Measurements from ENCODE around the gene RHOJ.
"Not testable (repeated sequence)": the region's sequence is repeated elsewhere in the genome, so short reads cannot be mapped to it uniquely, and the experiment has no call there.

Gene RHOJ

DNA sequence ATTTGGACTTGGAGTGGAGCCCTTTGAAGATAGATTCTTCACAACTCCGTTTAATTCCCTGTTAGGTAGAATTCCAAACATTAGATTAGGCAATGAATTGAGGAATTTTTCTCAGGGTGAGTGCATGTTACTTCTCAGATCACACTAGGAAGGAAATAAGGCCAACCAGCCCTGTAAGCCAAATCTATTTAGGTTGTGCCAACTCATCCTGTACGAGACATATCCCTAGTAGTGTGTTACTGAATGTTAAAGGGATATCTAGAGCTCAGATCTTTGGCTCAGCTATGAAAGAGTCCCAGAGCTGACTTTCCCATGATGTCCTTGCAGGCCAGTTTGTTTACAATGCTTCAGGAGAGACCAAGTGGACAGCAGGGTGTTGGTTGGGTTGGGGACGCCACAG, 68.9 kb downstream of the RHOJ start:
- DNase-seq = no peak

DNA sequence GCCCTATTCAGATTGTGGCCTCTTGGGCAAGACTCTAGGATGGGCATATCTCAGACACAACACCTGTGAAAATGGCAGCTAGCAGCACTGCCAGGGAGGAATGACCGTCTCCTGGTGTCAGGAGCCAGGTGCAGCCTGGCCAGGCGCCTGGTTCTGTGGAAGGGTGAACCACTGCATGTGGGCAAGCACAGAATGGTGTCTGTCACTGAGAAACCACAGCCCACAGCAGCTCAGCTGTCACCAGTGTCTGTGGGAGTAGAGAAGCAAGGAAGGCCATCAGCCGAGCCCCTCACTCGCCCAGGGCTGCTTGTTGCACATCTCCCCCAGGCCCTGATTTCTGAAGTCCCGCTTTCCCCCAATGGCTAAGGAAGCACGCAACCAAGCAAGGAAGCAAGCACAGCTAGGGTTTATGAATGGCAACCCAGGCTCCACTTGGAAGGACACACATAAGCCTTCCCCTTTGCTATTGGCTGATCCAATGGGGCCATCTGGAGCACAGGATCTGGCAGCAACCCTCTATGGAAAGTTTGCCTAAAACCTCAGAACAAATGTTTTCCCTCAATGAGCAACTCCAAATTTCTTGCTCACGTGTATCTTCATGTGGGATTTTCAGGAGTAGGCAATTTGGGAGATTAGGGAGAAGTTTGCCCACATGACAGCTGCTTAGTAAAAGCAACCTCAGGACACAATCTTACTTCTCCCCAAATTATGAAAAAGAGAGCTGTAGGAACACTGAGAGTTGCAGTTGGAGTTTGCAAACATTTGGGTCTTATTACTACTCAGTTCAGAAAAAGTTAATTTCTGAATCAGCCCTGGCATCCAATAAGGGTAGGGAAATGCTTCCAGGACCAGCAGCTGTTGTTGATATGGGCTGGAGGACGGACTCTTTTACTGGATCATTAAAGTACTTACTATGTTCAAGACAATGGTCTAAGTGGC, 69.7 kb downstream of the RHOJ start:
- no peak for DNase-seq

GRCh38 chr14:63275611-63276010, 71.4 kb downstream of the RHOJ start:
- no peak for DNase-seq

- DNase-seq = no peak
Observed at GRCh38 chr14:63276016-63276415, 71.8 kb downstream of the RHOJ start.

DNA sequence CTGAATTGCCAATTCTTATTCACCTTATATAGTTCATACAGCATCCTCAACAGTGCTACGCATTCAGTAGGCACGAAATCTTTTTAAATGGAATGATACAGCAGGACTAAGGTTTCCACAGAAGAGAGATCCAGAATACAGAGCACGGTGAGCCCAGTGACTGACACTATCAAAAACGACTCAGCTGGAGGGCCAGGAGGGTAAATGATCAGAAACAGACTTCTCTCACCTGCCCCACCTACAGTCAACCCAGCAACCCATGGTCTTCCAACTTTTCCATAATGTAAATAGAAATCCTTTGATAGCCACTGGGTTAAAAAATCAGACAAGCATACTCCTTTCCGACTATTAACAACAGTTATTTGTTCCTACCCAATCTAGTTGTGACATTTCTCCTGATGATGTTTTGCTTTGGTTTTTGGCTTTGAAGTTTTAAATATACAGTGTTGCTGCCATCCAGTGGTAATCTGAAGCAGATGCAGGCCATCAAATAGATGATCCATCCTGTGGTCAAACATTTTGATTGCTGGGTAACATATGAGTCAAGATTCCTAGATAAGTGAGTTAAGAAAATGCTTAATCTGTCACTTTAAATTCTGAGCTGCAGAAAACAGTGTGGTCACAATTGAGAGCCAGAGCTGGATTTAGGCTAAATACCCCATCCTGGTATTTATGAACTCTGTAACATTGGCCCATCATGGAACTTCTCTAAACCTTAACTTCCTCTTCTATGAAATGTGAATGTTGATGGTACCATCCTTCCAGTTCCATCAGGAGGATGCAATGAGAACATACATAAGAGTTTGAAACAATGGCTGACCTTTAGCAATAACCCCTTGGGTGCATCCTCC, 72.5 kb downstream of the RHOJ start:
- DNase-seq = no peak

GRCh38 chr14:63277591-63278183, 73.4 kb downstream of the RHOJ start:
- DNase-seq = no peak

DNA sequence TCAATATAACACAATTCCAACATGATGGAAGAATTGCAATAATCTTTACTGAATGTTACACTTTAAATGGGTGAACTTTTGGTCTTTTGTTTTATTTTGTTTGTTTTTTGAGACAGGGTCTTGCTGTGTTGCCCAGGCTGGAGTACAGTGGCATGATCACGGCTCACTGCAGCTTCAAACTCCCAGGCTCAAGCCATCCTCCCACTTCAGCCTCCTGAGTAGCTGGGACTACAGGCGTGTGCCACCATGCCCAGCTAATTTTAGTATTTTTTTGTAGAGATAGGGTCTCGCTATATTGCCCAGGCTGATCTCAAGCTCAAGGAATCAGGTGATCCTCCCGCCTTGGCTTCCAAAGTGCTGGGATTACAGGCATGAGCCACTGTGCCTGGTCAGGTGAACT, 75.7 kb downstream of the RHOJ start:
- DNase-seq = not testable (repeated sequence)

DNA sequence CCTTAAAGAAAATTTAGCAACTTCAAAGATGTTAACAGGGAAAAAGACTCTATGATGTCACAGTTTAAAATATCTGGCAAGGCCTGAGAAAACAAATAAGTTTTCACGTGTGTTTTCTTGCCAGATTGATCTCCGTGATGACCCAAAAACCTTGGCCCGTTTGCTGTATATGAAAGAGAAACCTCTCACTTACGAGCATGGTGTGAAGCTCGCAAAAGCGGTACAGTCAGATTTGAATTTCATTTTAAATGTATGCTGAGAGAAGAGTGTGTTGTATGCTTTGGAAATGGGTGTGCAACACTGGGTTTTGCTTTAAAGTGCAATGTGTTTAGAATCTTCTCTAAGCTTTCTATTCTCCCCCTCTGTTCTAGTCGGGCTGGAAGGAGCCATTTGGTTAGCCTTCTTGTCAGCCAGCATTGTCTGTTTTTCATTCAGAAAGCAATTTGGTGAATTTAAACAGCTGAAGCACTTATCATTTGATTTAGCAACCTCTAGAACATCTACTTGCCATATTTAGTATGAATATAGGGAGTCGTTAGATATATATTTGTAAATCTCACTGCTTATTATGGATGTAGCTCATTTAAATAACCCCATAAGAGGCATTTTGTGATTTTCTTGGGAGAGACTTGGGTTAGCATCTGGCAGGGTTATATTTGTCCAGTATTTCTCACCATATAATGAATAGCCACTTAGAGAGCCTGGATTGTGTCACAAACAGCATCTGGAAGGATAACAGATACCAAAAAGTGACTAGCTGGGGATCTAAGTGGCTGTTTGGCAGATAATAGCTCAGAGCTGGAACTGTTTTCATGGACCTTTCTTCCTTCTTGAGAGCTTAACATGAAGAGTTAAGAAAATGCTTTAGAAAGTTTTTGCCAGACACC, 79.0 kb downstream of the RHOJ start:
- DNase-seq = no peak

DNA sequence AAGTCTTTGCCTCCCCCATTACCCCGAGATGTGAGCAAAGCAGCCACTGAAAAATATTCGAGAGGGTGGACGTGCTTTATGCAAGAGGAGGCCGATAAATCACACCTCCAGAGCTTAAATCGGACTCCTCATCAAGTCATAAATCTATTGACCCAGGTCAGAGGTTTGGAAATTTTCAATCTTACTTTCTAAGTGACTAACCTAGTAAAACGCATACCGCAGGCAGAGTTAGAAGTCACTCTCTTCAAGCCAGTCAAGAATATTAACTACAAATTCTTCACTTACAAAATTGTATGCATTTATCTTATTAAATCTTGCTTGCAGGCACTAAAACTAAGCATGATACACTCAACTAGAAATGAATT, 79.6 kb downstream of the RHOJ start:
- DNase-seq = no peak

- DNase-seq = no peak
Observed at GRCh38 chr14:63286071-63286470, 81.8 kb downstream of the RHOJ start.

- DNase-seq = no peak
Observed at GRCh38 chr14:63287666-63288483, 83.6 kb downstream of the RHOJ start.

- DNase-seq = no peak
Observed at GRCh38 chr14:63288853-63289252, 84.6 kb downstream of the RHOJ start.

- DNase-seq = no peak
Observed at GRCh38 chr14:63290741-63291430, 86.6 kb downstream of the RHOJ start.

GRCh38 chr14:63292805-63293204, 88.6 kb downstream of the RHOJ start:
- no peak for DNase-seq

DNA sequence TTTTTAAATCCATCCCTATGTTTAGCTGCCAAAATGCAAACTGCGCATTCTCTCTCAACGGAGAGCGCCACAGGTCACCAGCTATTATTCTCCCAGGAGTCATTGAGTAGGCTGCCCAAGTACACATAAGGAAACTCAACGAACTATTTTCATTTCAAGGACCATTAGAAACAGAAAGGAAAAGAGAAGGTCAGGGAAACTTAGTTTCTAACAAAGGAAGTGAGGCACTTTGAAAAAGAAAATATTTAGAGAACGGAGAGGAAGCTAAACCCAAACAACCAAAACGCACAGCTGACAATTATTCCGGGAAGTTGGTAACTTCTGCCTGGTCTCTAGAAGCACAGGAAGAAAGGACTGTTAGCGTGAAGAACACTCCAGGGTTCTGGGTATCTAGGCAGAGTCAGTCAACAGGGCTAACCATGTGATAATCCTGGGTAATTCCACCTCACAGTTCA, 91.0 kb downstream of the RHOJ start:
- DNase-seq = no peak

GRCh38 chr14:63296060-63296563, 91.9 kb downstream of the RHOJ start:
- no peak for DNase-seq

GRCh38 chr14:63297372-63298063, 93.3 kb downstream of the RHOJ start:
- DNase-seq = no peak

DNA sequence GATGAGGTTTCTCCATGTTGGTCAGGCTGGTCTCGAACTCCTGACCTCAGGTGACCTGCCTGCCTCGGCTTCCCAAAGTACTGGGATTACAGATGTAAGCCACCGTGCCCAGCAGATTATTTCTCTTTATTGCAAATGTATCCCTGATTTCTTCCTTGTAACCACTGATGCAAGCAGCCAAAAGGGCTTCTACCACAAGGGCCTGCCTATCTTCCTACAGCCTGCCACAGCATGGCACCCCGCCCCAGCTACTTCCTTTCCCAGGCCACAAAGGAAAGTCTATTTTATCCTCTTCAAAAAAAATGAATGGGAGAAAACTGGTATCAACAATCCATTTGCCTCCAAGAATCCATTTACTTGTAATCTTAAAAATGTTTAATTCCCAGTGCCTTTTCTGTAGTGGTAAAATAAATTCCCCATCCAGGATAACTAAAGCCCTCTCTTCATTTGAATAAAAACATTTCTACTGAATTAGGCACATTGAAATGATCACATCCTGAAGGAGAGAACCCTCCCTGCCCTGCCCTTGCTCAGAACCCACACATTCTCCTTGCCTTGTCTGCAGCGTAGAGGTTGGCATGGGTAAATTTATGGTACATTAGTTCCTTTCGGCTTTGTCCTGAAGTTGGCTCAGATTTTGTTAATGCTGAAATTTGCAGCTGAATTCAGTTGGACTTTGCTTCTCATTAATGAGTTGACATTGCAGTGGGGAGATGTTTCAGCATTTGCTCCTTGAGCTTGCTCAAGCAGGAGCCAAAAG, 95.3 kb downstream of the RHOJ start:
- DNase-seq = no peak

DNA sequence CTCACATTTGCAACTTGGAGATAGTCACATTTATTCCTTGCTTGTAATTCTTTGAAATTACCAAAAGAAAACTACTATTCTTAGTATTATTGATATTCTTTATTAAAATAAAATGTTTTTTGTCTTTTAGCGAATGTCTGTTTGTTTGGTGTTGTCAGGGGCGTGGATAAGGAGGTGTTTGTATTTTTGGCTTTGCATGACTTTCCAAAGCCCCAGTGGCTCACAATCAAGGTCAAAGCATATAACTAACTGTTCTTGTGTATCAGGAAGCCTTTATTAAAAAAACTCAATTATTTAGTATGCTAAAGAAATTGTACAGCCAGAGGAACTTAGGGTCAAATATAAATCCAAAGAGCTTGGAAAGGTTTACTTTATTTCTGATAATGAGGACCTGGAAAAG, 96.6 kb downstream of the RHOJ start:
- DNase-seq = no peak

All from activated CD8-positive, alpha-beta memory T cell treated with anti-CD3 and anti-CD28 coated beads for 24 hours (primary cell).